ENCODE results near the gene RNF222.

GRCh38 chr17:8386841-8387240 lies 10.8 kb downstream of the RNF222 start:
- TF ChIP-seq CTCF (IDR thresholded peaks at IDR 0.05) (no peak), GATA2 (CRISPR knock-in tag; IDR thresholded peaks at IDR 0.05) (no peak), TEAD4 (IDR thresholded peaks at IDR 0.05; ENCODE audit: borderline replicate concordance, insufficient read depth) (no peak), YY1 (IDR thresholded peaks at IDR 0.05; ENCODE audit: low read depth) (no peak), SMC3 (IDR thresholded peaks at IDR 0.05; ENCODE audit: low read depth, low read length) (no peak), USF1 (IDR thresholded peaks at IDR 0.05; ENCODE audit: borderline replicate concordance, low read depth) (no peak), ZBTB33 (IDR thresholded peaks at IDR 0.05; ENCODE audit: borderline replicate concordance, low read depth) (no peak), TCF12 (IDR thresholded peaks at IDR 0.05) (no peak), TAF1 (IDR thresholded peaks at IDR 0.05; ENCODE audit: borderline replicate concordance, low read depth, low read length) (no peak), EZH2phosphoT487 (IDR thresholded peaks at IDR 0.05; ENCODE audit: borderline replicate concordance, low read depth) (no peak), MEF2A (IDR thresholded peaks at IDR 0.05; ENCODE audit: borderline replicate concordance, low read depth) (no peak), JUND (IDR thresholded peaks at IDR 0.05) (no peak), RCOR1 (IDR thresholded peaks at IDR 0.05; ENCODE audit: low read length) (no peak)

Data from SK-N-SH (cell line).